Hippocampal formation (tissue), 2 donors: ENCODE results near the gene B3GNT8.
A peak's percentile ranks its signal among the peaks of the same experiment; 100 is the strongest.
"Not testable (repeated sequence)": the region's sequence is repeated elsewhere in the genome, so short reads cannot be mapped to it uniquely, and the experiment has no call there.

Experiments used
- DNase-seq, 2 donors: peaks; one replicate each; lab custom pipeline; 2025; lab: John Stamatoyannopoulos, UW

Gene B3GNT8

DNA sequence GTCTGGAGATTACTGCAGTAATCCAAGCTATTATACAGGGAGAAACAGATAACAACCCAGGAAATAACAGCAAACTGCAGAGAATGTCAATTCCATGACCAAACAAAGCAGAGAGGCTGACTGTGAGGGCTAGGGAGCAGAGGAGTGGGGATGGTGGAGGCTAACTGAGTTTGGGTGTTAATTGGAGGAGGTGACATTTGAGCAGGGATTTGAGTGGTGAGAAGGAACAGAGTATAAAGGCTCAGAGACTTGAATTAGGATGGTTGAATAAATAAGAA lies 9.4 kb upstream of the B3GNT8 start:
- no peak for DNase-seq

DNA sequence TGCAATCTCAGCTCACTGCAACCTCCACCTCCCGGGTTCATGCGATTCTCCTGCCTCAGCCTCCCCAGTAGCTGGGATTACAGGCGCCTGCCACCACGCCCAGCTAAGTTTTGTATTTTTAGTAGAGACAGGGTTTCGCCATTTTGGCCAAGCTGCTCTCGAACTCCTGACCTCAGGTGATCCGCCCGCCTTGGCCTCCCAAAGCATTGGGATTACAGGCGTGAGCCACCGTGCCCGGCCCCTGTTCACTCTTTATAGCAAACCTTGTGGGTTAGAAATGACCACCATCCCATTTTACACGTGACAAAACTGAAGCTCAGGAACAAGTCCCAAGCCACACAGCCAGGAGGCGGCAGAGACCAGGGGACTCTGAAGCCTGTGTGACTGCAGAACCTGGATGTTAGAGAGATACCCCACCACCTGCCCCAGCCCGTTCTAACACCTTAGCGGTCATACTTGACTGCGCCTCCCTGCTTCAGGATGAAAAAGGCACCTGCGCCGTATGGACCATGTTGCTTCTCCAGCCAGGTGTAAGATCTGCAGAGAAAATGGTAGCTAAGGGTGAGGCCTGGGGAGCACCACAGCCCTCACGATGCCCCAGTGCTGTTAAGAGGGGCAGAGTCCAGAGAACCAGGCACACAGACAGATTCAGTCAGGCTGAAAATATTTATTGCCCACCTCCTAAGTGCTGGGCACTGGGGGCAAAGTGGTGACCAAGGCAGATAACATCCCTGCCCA lies 8.9 kb upstream of the B3GNT8 start:
- no peak for DNase-seq

DNA sequence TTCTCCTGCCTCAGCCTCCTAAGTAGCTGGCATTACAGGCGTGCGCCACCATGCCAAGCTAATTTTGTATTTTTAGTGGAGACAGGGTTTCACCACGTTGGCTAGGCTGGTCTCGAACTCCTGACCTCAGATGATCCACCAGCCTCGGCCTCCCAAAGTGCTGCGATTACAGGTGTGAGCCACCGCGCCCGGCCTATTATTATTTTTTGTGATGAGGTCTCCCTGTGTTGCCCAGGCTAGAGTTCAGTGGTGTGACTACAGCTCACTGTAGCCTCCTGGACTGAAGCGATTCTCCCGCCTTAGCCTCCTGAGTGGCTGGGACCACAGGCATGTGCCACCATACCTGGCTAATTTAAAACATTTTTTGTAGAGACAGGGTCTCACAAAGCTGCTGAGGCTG lies 8.2 kb upstream of the B3GNT8 start:
- not testable (repeated sequence) for DNase-seq

DNA sequence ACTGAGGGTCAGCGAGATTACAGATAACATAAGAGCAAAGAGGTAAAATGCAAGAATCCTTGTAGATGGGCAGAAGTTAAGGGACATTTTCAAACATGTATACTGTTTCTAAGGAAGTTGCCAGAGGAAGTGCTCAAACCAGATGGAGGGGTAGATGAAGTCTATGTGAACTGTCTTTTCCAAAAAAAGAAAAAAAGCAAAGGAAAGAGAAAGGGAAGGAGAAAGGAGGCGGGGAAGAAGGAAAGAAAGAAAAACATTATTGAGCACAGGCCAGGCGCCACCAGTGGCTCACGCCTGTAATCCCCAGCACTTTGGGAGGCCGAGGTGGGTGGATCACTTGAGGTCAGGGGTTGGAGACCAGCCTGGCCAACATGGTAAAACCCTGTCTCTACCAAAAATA lies 7.3 kb upstream of the B3GNT8 start:
- no peak for DNase-seq

DNA sequence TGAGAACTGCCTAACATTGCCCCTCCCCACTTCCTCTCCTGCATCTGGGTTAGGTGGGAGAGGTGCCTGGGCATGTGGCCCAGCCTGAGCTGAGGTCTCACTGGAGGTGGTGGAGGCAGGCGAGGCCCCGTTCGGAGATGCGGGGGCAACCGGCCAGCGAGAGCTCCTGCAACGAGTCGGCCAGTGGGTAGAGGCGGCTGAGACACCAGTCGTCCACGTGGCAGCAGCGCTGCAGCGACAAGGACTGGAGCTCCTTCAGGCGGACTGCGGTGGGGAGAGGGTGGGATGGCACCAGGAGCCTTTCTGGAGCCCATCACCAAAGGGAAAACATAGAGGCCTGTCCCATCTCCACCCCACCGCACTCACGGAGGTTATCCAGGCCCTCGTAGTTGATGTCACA lies 6.0 kb upstream of the B3GNT8 start:
- DNase-seq = no peak

DNA sequence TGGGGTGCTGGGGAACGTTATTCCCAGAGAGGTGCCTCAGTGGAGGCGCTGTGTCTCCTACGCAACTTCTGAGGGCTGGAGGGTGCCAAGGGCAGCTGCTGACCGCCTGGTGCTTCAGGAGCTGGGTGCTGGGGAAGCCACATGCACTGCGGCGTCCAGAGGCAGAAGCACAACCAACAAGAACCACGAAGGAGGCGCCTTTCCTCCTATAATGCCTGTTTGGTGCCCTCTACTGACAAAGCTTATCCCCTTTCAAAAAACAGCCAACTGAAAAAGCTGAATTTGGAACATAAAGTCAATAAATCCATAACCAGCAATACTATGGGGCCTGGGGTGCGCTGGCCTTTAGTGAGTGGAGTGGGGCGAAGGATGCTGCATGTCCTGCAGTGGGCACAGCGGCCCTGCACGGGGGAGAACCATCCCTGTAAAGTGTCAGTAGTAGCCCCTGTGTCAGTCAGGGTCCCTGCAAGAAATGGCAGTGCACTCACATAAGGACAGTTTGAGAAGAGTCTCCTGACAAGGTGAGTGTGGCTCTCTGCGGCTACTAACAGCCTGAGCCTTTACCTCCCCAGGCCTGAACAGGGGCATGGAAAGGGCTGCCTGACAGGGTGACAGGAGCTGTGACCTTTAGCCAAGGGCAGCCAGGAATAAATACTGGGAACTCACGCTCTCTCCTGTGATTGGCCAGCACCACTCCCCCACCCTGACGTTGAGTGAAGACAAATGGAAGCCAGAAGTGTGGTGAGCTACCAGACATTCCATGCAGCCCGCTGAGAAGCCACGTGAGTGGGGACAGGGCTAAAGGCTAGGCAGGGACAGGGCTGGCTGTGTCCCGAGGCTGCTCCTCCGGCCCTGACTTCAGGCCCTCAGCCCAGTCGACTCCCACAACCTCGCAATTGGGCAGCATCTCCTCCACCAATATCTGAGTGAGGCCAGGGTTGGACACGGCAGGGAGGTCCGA lies 4.5 kb upstream of the B3GNT8 start:
- peak in 1 of 2 donors; percentile 16 for DNase-seq

DNA sequence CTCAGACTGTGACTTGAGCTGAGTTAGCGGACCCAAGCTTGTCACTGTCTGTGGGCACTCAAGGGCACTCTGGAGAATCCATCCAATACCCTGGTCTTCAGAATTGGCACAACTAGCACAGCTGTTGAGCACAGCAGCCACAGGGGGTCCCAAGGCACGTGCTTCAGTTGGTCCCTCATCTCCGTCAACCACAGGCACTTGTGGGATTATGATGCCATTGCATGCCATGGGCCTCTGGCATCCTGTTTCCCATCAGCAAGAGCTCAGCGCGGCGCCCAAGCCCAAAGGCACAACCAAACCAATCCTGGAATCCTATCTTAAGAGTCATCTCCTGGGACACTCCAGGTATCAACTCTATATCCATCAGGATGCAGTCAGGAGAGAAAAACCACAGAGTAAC lies 3.7 kb upstream of the B3GNT8 start:
- no peak for DNase-seq

DNA sequence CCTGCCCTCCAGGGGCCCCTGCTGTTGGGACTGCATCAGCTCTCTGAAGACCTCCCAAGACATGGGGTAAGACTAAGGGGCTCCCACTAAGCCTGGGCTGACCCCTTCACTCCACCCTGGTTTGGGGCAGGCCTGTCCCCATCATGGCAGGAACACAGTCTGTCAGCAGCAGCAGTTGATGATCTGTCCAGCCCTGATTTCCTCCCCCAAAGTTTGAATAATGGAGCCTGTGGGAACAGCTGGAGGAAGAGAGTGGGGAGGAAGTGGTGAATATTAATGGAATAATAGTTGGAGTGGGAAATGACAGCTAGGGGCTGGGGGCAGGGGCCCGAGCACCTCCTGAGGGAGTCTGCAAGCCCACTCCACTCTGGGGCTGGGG lies 1.3 kb upstream of the B3GNT8 start:
- DNase-seq = no peak

DNA sequence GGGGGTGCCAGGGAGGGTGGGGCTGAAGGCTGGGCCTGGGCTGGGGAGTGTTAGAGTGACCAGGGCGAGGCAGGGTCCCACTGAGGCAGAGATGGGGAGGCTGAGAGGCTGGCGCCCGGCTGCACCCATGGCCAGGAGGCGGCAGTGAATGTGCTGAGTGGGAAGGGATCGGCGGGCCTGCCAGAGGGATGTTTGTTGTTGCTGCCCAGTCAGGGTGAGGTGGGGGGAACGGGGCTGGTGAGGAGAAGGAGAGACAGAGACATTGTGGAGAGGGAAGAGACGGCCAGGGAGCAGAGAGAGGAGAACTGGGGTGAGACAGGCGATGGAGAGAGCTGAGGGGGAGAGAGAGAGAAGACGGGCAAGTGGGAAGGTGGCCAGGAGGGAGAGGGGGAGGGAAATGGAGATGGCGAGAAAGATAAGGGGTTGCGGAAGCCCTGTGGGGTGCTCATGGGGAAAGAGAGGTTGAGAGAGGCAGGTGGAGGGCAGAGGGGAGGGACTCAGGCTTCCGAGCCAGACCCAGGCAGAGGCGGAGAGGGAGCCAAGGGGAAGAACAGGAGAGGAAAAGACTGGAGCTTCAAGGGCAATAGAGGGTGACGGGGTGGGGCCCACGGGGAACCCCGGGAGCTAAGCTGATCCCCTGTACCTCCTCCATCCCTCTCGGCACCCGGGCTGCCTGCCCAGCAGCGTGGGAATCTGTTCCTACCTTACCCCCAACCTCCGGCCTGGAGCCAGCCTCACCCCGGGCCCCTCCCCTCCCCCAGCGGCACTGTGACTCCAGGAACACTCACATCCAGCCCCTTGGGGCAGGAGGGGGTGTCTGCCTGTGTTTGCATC lies 690 bp upstream of the B3GNT8 start:
- DNase-seq = no peak

DNA sequence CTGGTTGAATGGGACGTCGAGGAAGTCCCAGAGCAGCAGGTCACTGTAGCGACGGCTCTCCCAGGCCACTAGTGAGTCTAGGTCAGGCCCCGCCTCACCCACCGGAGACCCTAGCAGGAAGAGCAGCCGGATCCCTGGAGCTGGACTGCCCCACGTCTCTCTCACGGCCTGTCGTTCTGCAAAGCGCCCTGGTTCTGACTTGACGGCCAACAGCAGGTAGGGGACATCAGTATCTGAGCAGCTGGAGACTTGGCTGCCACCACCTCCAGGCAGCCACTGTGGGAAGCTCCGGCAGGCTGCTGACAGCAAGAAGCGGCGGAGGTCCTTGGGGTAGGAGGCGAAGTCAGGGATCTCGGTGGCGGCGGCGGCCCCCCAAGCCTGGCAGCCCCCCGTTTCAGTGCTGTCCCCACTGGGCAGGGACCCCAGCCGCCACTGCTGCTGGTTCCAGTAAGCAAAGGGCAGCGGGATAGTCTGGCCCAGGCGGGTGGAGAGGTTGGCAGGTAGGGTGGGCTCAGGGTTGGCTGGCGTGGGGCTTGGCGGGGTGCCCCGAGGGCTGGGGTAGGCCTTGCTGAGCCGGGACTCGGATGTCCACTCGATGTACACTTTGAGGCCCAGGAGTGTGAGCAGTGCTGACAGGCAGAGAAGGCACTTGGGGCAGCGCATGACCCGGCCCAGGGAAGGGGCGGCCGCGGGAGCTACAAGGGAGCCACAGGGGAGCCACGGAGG lies 895 bp downstream of the B3GNT8 start:
- DNase-seq = no peak

DNA sequence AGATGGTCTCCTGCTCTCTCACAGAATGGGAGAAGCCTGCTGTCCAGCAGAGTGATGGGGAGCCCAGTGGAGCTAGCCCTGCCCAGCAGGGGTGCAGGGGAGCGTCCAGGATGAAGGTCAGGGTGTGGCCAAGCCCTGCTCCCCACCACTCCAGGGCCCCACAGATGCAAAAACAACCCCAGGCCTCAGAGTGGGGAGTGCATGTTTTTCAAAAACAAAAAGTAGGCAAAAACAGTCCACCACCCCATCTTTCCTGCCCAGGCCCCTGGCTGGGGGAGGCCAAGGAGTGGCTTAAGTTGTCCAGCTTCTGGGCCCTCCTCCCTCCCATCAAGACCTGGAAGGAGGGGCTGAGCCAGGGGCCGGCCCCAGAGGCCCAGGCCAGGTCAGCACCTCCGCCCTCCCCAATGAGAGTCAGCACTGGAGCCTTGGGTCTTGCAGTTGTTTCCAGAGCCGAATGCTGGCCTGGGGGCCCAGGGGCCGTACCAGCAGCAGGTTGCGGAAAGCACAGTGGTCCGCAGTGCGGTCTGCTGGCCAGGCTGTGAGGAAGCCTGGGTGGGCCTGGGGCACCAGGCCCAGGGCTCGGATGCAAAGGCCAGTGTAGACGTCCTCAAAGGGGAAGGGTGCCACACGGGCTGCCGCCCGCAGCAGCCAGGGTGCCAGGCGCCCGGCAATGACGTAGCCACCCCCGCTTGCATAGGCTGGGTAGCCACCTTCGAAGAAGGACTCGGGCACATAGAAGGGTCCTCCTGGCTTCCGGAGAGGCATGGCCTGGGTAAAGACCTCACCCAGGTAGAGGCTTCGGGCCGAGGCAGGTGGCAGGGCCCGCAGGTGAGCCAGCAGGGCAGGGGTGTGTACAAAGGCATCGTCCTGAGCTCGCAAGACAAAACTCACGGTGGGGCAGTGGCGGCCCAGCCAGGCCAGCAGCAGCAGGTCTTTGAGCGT lies 1.7 kb downstream of the B3GNT8 start:
- no peak for DNase-seq

DNA sequence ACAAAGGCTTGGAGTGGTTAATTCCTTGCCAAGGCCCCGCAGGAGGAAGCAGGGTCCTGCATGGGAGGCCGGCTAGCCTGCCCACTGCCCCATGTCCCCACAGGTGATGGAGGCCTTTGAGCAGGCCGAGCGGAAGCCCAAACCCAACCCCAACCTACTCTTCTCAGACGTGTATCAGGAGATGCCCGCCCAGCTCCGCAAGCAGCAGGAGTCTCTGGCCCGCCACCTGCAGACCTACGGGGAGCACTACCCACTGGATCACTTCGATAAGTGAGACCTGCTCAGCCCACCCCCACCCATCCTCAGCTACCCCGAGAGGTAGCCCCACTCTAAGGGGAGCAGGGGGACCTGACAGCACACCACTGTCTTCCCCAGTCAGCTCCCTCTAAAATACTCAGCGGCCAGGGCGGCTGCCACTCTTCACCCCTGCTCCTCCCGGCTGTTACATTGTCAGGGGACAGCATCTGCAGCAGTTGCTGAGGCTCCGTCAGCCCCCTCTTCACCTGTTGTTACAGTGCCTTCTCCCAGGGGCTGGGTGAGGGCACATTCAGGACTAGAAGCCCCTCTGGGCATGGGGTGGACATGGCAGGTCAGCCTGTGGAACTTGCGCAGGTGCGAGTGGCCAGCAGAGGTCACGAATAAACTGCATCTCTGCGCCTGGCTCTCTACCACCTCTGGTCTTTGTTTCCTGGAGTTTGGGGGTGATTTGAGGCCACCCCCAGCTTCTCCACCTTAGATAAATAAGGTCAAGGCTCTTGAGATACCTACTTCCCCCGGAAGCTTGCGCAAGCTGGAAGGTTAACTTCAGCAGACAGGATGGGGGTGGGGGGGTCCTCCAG lies 2.6 kb downstream of the B3GNT8 start:
- DNase-seq = no peak

DNA sequence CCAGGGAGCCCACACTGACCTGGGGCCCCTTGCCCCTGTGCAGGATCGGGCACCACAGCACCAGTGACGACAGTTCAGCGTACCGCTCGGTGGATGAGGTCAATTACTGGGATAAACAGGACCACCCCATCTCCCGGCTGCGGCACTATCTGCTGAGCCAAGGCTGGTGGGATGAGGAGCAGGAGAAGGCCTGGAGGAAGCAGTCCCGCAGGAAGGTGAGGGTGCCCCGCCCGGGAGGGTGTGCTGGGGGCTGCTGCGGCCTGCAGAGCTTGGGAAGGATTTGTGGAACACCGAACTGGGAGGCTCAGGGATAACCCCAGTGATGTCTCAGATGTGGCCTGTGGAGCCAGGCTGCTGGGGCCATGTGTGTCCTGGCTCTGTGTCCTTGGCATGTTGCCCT lies 4.2 kb downstream of the B3GNT8 start:
- DNase-seq = no peak

DNA sequence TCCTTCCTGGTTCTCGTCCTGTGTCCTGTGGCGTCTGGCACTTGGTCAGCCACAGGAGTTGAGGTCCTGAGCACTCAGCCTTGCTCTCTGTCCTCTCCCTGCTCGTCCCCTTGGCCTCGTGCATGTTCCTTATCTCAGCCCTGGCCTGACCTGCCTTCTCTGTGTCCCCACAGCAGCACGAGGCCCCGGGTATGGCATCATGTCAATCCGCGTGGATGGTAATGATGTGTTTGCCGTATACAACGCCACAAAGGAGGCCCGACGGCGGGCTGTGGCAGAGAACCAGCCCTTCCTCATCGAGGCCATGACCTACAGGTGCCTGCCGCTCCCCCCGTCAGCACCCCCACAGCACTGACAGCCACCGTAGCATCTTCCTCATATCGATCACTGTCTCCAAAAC lies 4.7 kb downstream of the B3GNT8 start:
- no peak for DNase-seq

DNA sequence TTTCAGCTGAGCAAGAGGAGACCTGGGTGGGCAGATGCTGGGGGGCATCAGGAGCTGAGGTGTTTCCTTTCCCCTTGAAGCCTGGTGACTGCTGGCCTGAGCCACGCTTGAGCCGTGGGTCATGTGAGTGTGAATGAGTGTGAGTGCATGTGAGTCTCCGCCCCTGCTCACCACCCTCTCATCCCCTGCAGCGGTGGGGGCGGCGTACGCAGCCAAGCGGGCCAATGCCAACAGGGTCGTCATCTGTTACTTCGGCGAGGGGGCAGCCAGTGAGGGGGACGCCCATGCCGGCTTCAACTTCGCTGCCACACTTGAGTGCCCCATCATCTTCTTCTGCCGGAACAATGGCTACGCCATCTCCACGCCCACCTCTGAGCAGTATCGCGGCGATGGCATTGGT lies 5.2 kb downstream of the B3GNT8 start:
- DNase-seq = no peak

DNA sequence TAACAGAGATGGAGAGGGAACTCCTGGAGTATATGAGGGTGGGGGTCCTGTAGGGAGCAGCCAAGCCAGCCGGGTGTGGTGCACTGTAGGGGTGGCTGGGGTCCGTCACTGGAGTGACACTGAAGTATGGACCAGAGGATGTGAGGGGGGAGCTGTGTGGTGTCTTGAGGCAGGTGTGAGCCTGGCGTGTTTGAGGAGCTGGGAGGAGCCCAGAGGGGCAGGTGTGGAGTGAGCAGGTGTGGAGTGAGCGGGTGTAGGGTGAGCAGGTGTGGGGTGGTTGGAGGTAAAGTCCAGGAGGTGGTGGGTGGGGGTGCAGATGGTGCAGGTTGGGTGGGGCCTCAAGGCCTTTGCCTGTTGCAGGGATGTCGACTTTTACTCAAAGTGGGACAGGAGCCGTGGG lies 5.9 kb downstream of the B3GNT8 start:
- no peak for DNase-seq

DNA sequence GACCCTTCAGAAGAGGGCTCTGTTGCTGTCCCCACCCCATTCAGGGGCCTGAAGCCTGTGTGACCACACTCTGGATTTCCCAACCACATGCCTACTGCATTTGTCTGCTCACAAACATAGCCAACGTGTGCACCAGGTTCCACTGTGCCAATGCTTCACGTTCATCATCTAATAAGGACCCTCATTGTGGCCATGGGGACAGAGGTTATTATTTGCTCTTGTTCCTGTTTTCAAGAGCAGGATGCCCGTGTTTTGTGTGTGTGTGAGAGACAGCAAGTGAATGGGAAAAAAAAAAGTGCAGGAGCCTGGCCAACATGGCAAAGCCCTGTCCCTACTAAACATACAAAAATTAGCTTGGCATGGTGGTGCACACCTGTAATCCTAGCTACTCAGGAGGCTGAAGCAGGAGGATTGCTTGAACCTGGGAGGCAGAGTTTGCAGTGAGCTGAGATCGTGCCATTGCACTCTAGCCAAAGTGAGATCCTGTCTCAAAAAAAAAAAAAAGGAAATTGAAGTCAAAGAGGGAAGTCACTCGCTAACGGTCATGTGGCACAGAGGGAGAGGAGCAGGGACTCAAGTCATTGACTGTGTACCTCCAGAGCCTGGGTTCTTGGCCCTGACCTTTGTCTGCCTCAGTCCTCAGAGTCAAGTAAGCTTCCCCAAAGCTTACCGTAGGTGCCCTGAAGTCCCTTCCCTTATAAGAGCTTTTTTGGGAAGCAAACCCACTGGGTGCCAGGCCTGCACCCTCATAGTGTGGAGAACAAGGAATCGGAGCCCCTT lies 6.9 kb downstream of the B3GNT8 start:
- no peak for DNase-seq

DNA sequence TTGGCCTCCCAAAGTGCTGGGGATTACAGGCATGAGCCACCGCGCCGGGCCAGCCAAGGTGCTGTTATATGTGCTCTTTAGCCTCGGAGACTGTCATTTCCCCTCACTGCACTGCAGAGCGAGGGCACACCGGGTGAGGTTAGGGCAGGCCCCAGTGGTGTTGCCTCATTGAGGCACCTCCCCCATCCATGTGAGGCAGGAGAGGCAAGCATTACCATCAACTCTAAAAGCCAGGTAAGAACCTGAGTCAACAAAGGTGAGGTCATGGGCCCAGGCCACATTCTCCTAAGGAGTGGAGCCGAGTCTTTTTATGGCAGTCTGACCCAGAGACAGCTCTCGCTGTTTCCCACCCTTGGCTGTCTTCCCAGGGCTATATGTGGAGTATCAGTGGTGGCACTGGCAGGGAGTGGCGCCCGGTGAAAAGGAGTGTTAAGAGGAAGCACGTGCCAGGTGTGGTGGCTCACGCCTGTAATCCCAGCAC lies 10.9 kb downstream of the B3GNT8 start:
- DNase-seq = no peak

DNA sequence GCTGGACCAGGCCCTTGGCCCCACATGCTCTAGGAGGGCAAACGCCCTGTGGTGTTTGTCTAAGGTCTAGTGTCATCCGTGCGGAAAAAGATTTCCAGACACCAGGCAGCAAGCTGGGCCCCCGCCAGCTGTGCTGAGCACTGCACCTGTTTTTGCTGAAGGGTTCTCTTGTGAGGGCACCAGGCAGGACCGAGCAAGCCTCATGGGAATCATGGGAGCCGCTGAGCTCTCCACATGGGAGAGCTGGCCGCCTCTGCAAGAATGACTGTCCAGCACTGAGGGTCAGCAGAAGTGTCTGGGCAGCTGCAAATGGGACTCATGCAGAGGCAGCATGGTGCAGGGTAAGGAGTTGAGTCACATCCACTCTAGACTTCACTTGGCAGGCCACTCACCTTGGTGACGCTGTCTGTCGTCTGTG lies 12.0 kb downstream of the B3GNT8 start:
- DNase-seq = no peak
